IPS-15b (cell line): ENCODE data around the gene YAF2.
A peak's percentile ranks its signal among the peaks of the same experiment; 100 is the strongest.

Experiments used
- H3K27me3 ChIP-seq: one replicate; pipeline ENCODE4 v1.6.1; 2013; ENCODE audit warnings: low read length; ENCODE audit not compliant: control insufficient read depth, insufficient read depth
- H3K36me3 ChIP-seq: one replicate; pipeline ENCODE4 v1.6.1; 2013; ENCODE audit warnings: low read length; ENCODE audit not compliant: control insufficient read depth, insufficient read depth
- H3K4me1 ChIP-seq: one replicate; pipeline ENCODE4 v1.6.1; 2013; ENCODE audit warnings: mild to moderate bottlenecking, low read length; ENCODE audit not compliant: control insufficient read depth, insufficient read depth
- H3K4me3 ChIP-seq: one replicate; pipeline ENCODE4 v1.5.1; 2013; ENCODE audit warnings: low read depth, low read length
- H3K9ac ChIP-seq: one replicate; pipeline ENCODE4 v1.6.1; 2013; ENCODE audit warnings: low read depth, mild to moderate bottlenecking, low read length
- H3K9me3 ChIP-seq: one replicate; pipeline ENCODE4 v1.6.1; 2013; ENCODE audit warnings: mild to moderate bottlenecking, low read length; ENCODE audit not compliant: control insufficient read depth, insufficient read depth

The YAF2 gene, protein sequence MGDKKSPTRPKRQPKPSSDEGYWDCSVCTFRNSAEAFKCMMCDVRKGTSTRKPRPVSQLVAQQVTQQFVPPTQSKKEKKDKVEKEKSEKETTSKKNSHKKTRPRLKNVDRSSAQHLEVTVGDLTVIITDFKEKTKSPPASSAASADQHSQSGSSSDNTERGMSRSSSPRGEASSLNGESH

DNA sequence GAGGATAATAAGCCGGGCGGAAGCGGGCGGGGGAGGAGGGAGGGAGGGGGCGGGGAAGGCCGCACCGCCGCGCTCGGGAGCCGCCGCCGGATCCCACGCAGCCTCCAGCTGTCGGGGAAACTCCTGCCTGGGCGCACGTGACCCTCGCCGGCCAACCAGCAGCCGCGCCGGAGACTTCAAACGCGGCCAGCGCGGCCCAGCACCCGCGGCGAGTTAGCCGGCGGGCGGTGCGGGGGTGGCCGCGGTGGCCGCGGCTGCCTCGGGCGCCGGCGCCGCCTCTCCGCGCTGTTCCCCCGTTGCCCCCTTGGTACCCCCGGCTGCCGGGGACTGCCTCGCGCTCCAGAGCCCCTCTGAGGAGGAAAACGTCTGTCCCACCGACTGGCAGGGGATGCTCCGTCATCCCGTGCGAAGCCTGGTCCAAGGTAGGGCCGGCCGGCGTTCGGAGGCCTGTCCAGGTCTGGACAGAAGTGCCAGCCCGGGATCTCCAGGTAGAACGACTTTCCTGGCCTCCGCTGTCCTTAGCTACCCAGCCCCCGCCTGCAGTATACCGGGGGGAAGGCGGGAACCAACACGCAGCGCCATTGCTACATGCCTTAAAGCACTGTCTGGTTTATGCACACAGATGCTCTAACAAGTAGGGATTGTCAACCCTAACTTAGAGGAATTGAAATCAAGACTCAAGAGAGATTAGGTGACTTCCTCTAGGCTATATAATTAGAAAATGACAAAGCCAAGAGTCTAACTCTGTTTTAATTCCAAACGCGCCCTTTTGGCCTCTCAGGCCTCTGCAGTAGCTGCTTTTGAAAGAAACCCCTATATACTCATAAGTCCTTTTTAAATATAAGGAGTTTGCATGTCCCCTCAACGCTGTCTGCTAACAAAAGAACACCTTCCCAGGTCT lies at the start of gene YAF2:
Gene YAF2 (minus strand): TSS at position 9 of the 901 bp plus-strand sequence. CDS start 68 bp downstream, outside the sequence.
- Histone ChIP-seq H3K4me1 (peaks cover 10% of the 10 kb centered on the region), H3K9ac (no peak within 1 kb of the TSS), H3K27me3 (peaks cover 72% of the 10 kb centered on the region), H3K36me3 (no peaks in the 10 kb centered on the region), H3K4me3 (peak within 1 kb of the TSS; percentile 63), H3K9me3 (no peaks in the 10 kb centered on the region)

DNA sequence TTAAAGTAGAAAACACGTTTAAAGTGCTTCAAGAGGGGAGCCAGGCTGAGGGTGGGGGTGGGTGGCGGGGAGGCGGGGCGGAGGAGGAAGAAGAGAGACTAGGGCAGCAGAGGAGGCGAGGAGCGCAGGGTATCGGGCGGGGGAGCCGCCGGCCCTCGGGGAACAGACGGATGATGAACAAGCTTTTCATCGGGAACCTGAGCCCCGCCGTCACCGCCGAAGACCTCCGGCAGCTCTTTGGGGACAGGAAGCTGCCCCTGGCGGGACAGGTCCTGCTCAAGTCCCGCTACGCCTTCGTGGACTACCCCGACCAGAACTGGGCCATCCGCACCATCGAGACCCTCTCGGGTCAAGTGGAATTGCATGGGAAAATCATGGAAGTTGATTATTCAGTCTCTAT lies 48.7 kb upstream of the YAF2 start:
- Histone ChIP-seq H3K27me3 (no peaks in the 10 kb centered on the region), H3K9me3 (no peaks in the 10 kb centered on the region), H3K9ac (no peak overlapping the region), H3K4me3 (no peak overlapping the region), H3K4me1 (no peaks in the 10 kb centered on the region), H3K36me3 (no peaks in the 10 kb centered on the region)

DNA sequence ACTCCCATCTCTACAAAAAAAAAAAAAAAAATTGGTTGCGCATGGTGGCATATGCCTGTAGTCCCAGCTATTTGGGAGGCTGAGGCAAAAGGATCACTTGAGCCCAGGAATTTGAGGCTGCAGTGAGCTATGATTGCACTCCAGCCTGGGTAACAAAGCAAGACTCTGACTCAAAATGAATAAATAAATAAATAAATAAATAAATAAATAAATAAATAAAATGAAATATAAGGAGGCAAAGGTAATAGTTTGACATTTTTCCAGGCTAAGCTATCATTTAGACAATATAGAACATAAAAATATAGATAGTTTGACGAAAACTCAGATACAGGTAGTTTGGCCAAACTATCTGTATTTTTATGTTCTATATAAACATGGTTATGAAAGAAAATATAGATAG lies 47.4 kb upstream of the YAF2 start:
- Histone ChIP-seq H3K36me3 (no peaks in the 10 kb centered on the region), H3K27me3 (no peaks in the 10 kb centered on the region), H3K9ac (no peak overlapping the region), H3K9me3 (no peaks in the 10 kb centered on the region), H3K4me3 (no peak overlapping the region), H3K4me1 (no peaks in the 10 kb centered on the region)

DNA sequence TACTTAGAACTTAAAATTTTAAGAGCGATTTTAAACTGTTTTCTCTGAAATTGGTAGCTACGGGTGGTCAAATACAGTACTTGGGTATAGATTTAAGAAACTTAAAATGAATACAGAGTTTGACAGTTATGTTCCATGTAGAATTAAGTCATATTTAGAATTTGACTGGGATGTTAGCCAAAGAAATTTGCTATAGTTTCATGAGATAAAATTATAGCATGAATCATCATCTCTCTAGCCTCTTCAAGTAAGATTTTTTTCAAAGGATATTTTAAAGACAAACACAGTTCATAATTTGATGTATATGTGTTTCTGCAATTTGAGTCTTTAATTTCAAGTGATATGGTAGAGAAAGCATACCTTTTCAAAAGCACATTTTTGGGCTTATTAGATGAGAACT lies 46.8 kb upstream of the YAF2 start:
- H3K9ac ChIP-seq: no peak overlapping the region
- H3K4me1 ChIP-seq: no peaks in the 10 kb centered on the region
- no peaks in the 10 kb centered on the region for H3K36me3 ChIP-seq
- H3K4me3 ChIP-seq: no peak overlapping the region
- H3K27me3 ChIP-seq: no peaks in the 10 kb centered on the region
- H3K9me3 ChIP-seq: no peaks in the 10 kb centered on the region

DNA sequence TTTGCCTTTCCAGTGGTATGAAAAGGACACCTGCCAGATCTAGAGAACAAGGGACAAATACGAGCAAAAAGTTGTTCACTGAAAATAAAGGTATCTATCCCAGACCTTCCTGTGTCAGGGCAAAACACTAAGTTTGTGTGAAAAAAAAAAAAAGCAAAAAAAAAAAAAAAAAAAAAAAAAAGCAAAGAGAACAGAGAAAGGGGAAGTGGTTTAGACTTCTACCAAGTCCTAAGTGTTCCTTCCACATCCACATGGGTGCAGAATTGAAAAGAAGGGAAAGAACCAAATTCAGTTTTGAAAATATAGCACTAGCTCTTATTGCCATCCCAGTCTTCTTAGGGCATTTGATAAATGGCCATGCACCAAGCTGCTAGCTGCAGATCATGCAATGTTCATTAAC lies 46.1 kb upstream of the YAF2 start:
- no peaks in the 10 kb centered on the region for H3K27me3 ChIP-seq
- no peak overlapping the region for H3K9ac ChIP-seq
- H3K9me3 ChIP-seq: no peaks in the 10 kb centered on the region
- H3K36me3 ChIP-seq: no peaks in the 10 kb centered on the region
- no peaks in the 10 kb centered on the region for H3K4me1 ChIP-seq
- no peak overlapping the region for H3K4me3 ChIP-seq

DNA sequence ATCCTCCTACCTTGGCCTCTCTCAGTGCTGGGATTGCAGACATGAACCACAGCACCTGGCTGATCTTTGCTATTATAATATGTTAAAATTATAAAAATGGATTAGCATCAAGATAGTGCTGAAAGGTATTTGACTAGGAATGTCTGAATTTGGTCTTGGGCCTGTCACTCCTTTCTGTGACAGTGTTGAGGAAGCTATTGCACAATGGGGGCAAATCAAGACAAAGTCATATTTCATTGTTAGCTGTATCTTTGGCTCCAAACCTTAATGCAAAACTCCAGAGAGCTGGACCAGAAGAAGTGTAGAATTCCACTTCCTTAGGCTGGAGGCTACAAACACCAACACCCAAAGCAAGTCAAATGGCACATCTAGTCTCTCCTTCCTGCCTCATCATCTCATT lies 45.7 kb upstream of the YAF2 start:
- H3K36me3 ChIP-seq: no peaks in the 10 kb centered on the region
- no peaks in the 10 kb centered on the region for H3K9me3 ChIP-seq
- no peaks in the 10 kb centered on the region for H3K4me1 ChIP-seq
- H3K4me3 ChIP-seq: no peak overlapping the region
- no peak overlapping the region for H3K9ac ChIP-seq
- H3K27me3 ChIP-seq: no peaks in the 10 kb centered on the region

DNA sequence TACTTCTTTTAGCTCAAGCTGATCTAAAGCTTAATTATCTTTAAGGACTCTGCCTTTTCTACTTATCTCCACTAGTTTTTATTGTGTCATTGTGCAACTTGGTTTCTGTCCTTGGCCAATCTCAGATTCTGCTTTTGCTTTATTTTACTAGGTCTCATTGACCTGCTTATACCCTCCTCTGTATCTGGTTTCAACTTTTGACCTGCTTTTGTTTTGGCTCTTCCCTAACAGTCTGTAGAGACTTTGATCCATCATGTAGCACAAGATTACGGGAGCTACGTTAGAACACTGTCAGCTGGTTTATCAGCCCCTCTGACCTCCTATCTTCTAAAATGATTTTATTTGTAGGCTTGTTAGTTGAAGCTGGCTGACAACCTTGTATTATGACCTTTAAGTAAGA lies 44.2 kb upstream of the YAF2 start:
- H3K4me1 ChIP-seq: no peaks in the 10 kb centered on the region
- H3K9me3 ChIP-seq: no peaks in the 10 kb centered on the region
- H3K36me3 ChIP-seq: no peaks in the 10 kb centered on the region
- H3K9ac ChIP-seq: no peak overlapping the region
- no peak overlapping the region for H3K4me3 ChIP-seq
- no peaks in the 10 kb centered on the region for H3K27me3 ChIP-seq

DNA sequence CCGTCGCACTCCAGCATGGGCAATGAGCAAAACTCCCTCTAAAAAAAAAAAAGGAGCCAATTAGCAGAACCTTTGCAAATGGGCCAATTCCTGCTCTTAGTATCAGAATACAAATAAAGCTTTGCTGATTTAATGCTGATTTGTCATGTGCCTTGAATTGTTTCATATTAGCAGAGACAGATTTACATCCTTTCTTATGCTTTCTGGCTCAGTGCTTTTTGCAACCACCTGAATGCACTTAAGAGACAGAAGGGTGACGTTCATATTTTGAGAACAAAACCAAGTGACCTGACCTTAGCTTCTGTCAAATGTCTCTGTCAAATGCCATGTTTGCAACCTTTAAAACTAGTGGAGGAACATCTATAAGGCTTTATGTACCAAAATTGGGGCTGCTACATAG lies 43.8 kb upstream of the YAF2 start:
- H3K9ac ChIP-seq: no peak overlapping the region
- H3K4me1 ChIP-seq: no peaks in the 10 kb centered on the region
- H3K36me3 ChIP-seq: no peaks in the 10 kb centered on the region
- H3K4me3 ChIP-seq: no peak overlapping the region
- H3K9me3 ChIP-seq: no peaks in the 10 kb centered on the region
- H3K27me3 ChIP-seq: no peaks in the 10 kb centered on the region

DNA sequence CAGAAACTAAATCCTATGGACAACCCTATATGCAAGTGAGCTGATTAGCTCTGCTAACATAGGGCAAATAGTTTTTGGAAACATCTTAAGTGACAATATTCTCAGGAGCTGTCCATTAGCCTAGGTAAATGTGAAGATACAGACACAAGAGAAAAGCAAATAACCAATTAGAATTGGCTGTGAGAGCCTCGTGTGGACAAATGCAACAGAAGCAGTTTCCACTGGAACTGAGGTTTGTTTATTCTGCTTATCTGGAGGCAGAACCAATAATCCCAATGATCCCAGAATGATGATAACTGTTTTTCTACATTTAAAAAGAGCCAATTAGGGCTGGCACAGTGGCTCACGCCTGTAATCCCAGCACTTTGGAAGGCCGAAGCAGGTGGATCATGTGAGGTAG lies 43.2 kb upstream of the YAF2 start:
- no peaks in the 10 kb centered on the region for H3K9me3 ChIP-seq
- H3K9ac ChIP-seq: no peak overlapping the region
- H3K36me3 ChIP-seq: no peaks in the 10 kb centered on the region
- peaks cover 2% of the 10 kb centered on the region for H3K27me3 ChIP-seq
- H3K4me3 ChIP-seq: no peak overlapping the region
- H3K4me1 ChIP-seq: no peaks in the 10 kb centered on the region

DNA sequence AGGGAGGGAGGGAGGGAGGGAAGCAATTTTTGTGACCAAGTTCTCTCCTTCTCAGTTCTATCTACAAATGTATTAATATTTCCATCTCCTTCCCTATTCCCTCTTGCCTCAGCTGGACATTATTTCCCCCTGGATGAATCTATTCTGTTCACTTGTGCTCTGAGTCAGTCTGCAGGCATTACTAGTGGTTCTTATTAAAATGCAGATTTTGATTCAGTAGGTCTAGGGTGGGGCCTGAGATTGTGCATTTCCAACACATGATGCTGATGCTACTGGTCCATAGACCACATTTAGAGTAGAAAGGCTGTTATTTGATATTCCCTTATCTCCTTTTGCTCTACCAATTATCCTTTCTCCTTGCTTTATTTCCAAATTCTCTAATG lies 40.1 kb upstream of the YAF2 start:
- Histone ChIP-seq H3K9ac (no peak overlapping the region), H3K36me3 (no peaks in the 10 kb centered on the region), H3K4me3 (no peak overlapping the region), H3K9me3 (no peaks in the 10 kb centered on the region), H3K4me1 (no peaks in the 10 kb centered on the region), H3K27me3 (peaks cover 2% of the 10 kb centered on the region)

DNA sequence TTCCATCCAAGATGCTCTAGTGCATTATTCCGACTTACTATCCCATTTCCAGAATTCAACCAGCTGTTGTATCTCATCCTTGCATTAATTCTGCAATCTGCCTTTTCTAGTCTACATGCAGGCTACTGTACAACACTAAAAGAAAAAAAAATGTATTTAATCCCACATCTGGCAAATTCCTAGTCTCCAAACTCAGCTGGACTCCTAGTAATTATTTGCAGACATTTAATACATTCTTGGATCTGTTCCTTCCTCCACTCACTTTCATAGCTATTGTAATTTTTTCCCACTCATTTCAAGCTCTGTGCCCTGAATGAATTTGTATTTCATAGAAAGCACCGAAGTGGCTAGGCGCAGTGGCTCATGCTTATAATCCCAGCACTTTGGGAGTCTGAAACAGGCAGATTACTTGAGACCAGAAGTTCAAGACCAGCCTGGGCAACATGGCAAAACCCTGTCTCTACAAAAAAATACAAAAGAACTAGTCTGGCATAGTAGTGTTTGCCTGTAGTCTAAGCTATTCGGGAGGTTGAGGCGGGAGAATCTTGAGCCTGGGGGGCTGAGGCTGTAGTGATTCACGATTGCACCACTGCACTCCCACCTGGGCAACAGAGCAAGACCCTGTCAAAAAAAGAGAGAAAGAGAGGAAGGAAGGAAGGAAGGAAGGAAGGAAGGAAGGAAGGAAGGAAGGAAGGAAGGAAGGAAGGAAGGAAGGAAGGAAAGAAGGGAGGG lies 39.5 kb upstream of the YAF2 start:
- Histone ChIP-seq H3K4me1 (no peaks in the 10 kb centered on the region), H3K9me3 (no peaks in the 10 kb centered on the region), H3K27me3 (peaks cover 2% of the 10 kb centered on the region), H3K4me3 (no peak overlapping the region), H3K9ac (no peak overlapping the region), H3K36me3 (no peaks in the 10 kb centered on the region)

DNA sequence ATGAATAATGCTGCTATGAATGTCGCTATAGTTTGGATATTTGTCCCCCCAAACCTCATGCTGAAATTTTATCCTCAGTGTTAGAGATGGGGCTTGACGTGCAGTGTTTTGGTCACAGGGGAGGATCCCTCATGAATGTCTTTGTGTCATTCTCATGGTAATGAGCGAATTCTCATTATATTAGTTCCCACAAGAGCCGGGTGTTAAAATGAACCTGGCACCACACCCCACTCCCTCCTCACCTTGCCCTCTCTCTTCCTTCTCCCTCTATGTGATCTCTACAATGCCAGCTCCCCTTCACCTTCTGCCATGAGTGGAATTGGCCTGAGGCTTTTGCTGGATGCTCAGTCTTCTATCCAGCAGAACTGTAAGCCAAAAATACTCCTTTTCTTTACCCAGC lies 37.5 kb upstream of the YAF2 start:
- H3K4me3 ChIP-seq: no peak overlapping the region
- no peaks in the 10 kb centered on the region for H3K9me3 ChIP-seq
- H3K9ac ChIP-seq: no peak overlapping the region
- H3K27me3 ChIP-seq: peaks cover 2% of the 10 kb centered on the region
- no peaks in the 10 kb centered on the region for H3K4me1 ChIP-seq
- H3K36me3 ChIP-seq: no peaks in the 10 kb centered on the region
